ENCODE measurements around the gene ZBTB17.

GRCh38 chr1:15933684-15934083 lies 42.2 kb downstream of the ZBTB17 start:
- TF ChIP-seq CTCF (IDR thresholded peaks at IDR 0.05; ENCODE audit: borderline replicate concordance, extremely low read depth, low read length, poor library complexity, severe bottlenecking) (no peak), EZH2 (IDR thresholded peaks at IDR 0.05; ENCODE audit: borderline replicate concordance, low read depth, low read length, severe bottlenecking) (no peak)
